NCI-H2107 treated with DMSO at 0.1 percent for 48 hours (cell line): ENCODE measurements around the gene KCNJ12.
A peak's percentile ranks its signal among the peaks of the same experiment; 100 is the strongest.

Experiments
- DNase-seq: peaks from one replicate; lab custom pipeline; 2025; ENCODE audit not compliant: unreplicated experiment; lab: John Stamatoyannopoulos, UW

KCNJ12 gene

DNA sequence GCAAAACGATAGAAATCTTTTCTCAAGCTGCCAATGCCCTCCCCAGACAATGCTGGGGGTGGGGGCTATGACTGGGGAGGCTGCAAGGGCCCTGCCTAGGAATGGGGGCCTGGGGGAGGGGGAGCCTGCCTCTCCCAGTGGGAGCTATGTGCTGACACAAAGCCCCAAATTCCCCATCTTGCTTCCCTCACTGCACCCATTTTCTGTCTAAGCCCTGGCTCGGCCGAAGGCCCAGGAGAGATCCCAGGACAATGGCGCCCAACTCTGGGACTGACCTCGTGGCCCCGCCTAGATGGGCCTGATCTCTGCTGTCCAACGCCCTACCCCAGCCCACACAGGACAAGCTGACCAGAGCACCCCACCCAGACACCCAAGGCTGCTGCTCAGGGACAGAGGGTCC, 11.1 kb upstream of the KCNJ12 start:
- DNase-seq = no peak

- DNase-seq = no peak
These were observed 7.5 kb upstream of the KCNJ12 start for GRCh38 chr17:21368545-21369246.

GRCh38 chr17:21369395-21369794, 6.8 kb upstream of the KCNJ12 start:
- DNase-seq = no peak

- no peak for DNase-seq
These were observed 5.7 kb upstream of the KCNJ12 start for GRCh38 chr17:21370430-21370829.

- no peak for DNase-seq
These were observed 4.6 kb upstream of the KCNJ12 start for GRCh38 chr17:21371511-21372081.

DNA sequence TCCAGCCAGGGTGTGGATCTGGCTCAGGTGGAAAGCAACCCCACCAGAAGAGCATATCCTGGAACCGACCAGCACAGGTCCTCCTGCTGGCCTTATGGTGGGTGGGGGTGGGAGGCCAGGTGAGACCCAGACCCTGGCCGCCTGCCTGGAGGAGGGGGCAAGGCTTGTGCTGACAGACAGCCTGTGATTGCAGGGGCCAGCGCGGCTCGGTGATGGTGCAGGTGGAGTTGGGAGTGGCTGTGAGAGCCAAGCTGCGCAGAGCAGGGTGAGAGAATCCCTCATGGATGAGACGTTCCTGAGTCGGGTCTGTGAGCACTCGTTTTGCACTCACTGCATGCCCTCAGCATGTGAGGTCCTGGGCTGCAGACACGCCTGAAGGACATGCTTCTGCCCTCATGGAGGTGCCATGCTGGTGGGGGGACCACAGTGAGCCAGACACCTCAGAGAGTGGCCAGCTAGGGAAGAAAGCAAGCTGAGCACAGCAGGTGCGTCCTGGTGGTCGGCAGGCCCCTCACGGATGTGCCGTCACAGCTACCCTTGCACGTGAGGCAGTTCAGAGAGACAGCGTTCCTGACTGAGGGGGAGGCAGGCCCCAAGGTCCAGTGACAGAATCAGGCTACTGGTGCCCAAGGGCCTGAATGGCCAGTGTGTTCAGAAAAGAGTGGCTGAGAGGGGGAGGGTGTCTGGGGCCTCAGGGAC, 3.8 kb upstream of the KCNJ12 start:
- no peak for DNase-seq

- DNase-seq = peak; percentile 12
These were observed 3.1 kb upstream of the KCNJ12 start for GRCh38 chr17:21373036-21373435.

- DNase-seq = no peak
These were observed 2.3 kb upstream of the KCNJ12 start for GRCh38 chr17:21373696-21374440.

DNA sequence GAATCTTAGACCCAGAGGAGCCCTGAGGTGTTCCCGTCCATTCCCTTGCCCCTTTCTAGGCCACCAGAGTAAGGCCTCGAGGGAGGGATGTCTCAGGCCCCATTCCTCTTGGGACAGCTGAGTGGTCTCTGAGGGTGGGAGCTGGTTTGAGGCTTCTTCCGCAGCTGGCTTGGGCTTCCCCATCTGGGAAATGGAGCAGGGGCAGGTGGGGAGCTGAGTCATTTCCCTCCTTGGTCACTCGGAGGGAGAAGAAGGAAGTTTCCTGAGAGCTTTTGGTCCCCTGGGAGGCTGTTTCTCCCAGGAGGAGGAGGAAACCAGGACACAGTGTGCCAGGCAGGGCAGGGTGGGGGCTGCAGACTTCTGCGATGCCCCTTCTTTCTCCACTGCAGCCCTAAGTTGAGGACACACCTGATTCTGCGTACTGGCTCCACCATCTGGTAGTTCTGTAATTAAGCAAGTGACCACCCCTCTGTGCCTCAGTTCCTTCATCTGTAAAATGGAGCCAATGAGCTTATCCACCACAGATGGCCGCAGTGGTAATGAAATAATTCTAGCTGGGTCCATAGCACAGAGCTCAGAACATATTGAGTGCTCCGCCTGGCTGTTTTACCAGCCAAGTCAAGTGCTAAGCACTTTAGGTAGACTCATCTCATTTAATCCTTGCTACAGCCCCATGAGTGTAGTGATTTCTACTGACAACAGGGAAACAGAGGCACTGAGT, 1.6 kb upstream of the KCNJ12 start:
- DNase-seq = no peak

GRCh38 chr17:21375162-21375560, 996 bp upstream of the KCNJ12 start:
- DNase-seq = no peak

- DNase-seq = no peak
These were observed 438 bp upstream of the KCNJ12 start for GRCh38 chr17:21375757-21376080.

GRCh38 chr17:21376759-21377690, 868 bp downstream of the KCNJ12 start:
- no peak for DNase-seq

GRCh38 chr17:21377705-21378396, 1.7 kb downstream of the KCNJ12 start:
- DNase-seq = no peak

DNA sequence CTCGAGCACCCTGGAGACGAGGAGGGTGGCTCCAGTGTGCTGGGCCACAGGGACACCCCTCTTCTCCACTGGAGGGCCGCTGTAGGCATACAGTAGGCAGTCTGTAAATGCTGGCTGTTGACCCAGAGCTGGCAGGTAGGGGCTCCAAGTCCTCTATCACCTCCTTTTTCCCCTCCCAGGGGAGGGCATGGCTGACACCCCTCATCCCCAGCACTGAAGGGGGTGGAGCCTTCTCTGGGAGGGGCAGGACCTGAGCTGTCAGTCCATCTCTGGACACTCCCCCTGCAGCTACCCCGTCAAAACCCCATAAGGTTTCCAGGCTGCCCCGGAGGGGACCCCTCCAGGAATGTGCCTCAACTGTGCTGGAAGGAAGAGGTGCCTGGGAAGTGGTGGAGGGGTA, 2.4 kb downstream of the KCNJ12 start:
- DNase-seq = no peak

DNA sequence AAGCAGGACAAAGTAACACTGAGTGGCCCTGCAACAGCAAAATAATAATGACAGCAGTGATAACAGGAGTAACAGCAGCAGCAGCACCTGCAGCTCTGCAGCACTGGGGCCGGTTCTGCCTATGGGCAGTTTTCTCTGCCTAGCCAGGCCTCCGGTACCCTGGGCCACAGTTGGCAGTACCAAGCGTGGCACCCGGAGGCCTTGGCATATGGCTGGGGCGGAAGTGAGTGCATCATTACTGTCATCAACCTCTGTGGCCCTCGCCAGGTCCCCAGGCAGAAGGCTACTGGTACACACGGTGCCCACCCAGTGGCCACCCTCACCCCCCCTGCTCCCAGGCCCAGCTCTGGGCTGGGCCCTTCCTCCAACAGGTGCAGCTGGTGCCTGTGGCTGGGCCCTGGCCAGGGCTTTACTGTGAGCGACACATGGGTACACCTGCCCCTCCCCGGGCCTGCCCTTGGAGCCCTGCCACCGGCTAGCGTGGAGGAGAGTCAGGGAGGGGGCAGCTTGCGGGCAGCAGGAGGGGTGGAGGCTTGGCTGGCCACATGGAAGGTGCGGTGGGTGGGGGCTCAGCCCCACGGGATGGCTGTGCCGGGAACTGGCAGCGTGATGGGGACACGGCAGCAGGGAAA, 3.0 kb downstream of the KCNJ12 start:
- DNase-seq = no peak

GRCh38 chr17:21380659-21381058, 4.5 kb downstream of the KCNJ12 start:
- no peak for DNase-seq

- DNase-seq = no peak
These were observed 5.0 kb downstream of the KCNJ12 start for GRCh38 chr17:21381076-21381706.
